Activated CD8-positive, alpha-beta T cell treated with anti-CD3 and anti-CD28 coated beads for 36 hours (primary cell): ENCODE results near the gene STRA6. TPM values are rescaled to one million over a fixed set of nuclear protein-coding genes. Genes with fewer than 3 reads are reported as not detected.
"Not testable (repeated sequence)": the region's sequence is repeated elsewhere in the genome, so short reads cannot be mapped to it uniquely, and the experiment has no call there.

Source experiments
- ATAC-seq: fragments of 200-7000 bp; cut with Tn5 transposase; one replicate; pipeline ENCODE4 v1.10.0; 2021; ENCODE audit warnings: mild to moderate bottlenecking, moderate library complexity
- CTCF ChIA-PET: fragments of 350-600 bp; sonication (Branson Sonifier 250); formaldehyde crosslinking; loops from one replicate; lab custom pipeline; 2021; ENCODE audit warnings: antibody characterized with exemption; lab: Charles Lee
- POLR2A ChIA-PET: fragments of 350-600 bp; sonication (Branson Sonifier 250); formaldehyde crosslinking; loops from one replicate; lab custom pipeline; 2021; ENCODE audit warnings: antibody characterized with exemption; lab: Charles Lee
- DNase-seq: peaks from one replicate; pipeline ENCODE4 v3.0.0-alpha.2; 2020
- H3K27ac Mint-ChIP-seq: one replicate; pipeline ENCODE4 v1.8.0; 2021; ENCODE audit warnings: mild to moderate bottlenecking, mixed read lengths
- H3K27me3 Mint-ChIP-seq: one replicate; pipeline ENCODE4 v1.8.0; 2021; ENCODE audit warnings: mixed read lengths
- H3K36me3 Mint-ChIP-seq: one replicate; pipeline ENCODE4 v1.8.0; 2021; ENCODE audit warnings: low read depth, mixed read lengths
- H3K4me1 Mint-ChIP-seq: one replicate; pipeline ENCODE4 v1.8.0; 2021; ENCODE audit warnings: low read depth, mixed read lengths
- H3K4me3 Mint-ChIP-seq: one replicate; pipeline ENCODE4 v1.8.0; 2021; ENCODE audit warnings: mild to moderate bottlenecking, moderate library complexity, mixed read lengths
- H3K9me3 Mint-ChIP-seq: one replicate; pipeline ENCODE4 v1.8.0; 2021; ENCODE audit warnings: mixed read lengths
- CTCF ChIP-seq: fragments of 200-600 bp; IDR thresholded peaks from one replicate; pipeline ENCODE4 v1.8.0; 2022; ENCODE audit warnings: antibody characterized with exemption, mild to moderate bottlenecking
- intact Hi-C: fragments of 100-400 bp; cut with micrococcal nuclease; formaldehyde crosslinking; loops from one replicate; pipeline ENCODE4 v1.10.0; 2022
- total RNA-seq, 2 experiments: library from RNA; stranded (reverse); gene quantifications; one replicate each; pipeline ENCODE4 v1.2.3, GENCODE V29; 2021

The STRA6 gene
- total RNA-seq, 2 experiments from 2014 or later, result 0.51 to 0.72 TPM

GRCh38 chr15:74165461-74165860 lies 37.1 kb downstream of the STRA6 start:
- DNase-seq (no peak), ATAC-seq (no peak)
- Mint-ChIP-seq H3K9me3 (no peaks in the 10 kb centered on the region), H3K27me3 (peaks cover 10% of the 10 kb centered on the region), H3K36me3 (no peaks in the 10 kb centered on the region), H3K4me1 (no peaks in the 10 kb centered on the region), H3K27ac (no peak overlapping the region), H3K4me3 (no peak overlapping the region)
- POLR2A ChIA-PET, result no interaction called here
- TF ChIP-seq CTCF, result no peak
- intact Hi-C loops, result no loop called here
- CTCF ChIA-PET, result interaction anchor here (0.9 to 1.1 kb wide), 2 partner anchors 21 to 157 kb away, joined by 4 read pairs; no protein-coding TSS in a partner anchor

- ATAC-seq, H3K9me3 Mint-ChIP-seq, H3K4me3 Mint-ChIP-seq, POLR2A ChIA-PET, intact Hi-C loops, DNase-seq, CTCF ChIA-PET, H3K27ac Mint-ChIP-seq, H3K36me3 Mint-ChIP-seq: not testable (repeated sequence)
- peaks cover 14% of the 10 kb centered on the region for H3K27me3 Mint-ChIP-seq
- peaks cover 27% of the 10 kb centered on the region for H3K4me1 Mint-ChIP-seq
Observed at GRCh38 chr15:74162195-74162536, 40.4 kb downstream of the STRA6 start.

DNA sequence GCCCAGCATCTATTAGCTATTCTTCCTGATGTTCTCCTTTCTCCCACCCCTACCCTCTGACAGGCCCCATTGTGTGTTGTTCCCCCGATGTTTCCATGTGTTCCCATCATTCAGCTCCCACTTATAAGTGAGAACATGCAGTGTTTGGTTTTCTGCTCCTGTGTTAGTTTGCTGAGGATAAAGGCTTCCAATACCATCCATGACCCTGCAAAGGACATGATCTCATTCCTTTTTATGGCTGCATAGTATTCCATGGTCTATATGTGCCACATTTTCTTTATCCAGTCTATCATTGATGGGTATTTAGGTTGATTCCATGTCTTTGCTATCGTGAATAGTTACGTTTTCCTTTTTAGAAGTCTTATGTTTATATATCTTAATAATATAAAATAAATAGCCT lies 42.2 kb downstream of the STRA6 start:
- intact Hi-C loops, DNase-seq, H3K27ac Mint-ChIP-seq, H3K4me3 Mint-ChIP-seq, ATAC-seq, H3K36me3 Mint-ChIP-seq, H3K9me3 Mint-ChIP-seq, CTCF ChIA-PET, POLR2A ChIA-PET: not testable (repeated sequence)
- H3K27me3 Mint-ChIP-seq, result peaks cover 14% of the 10 kb centered on the region
- H3K4me1 Mint-ChIP-seq, result peaks cover 31% of the 10 kb centered on the region

DNA sequence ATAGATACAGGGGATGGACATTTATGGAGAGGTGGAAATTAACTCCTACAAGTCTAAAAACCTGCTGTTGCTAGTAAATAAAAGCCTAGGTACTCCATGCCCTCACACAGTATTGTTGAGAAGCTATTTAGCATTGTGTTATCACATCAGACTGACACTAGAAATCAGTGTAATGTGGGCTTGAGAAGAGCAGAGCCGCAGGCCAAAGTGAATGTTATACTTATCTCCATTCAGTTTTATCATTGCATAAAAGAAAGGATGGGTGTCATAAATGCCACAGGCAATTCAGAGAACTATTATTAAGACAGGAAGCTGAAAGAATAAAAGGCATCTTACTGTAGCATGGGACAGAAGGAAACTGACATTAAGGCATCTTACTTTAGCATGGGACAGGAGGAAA lies 42.8 kb downstream of the STRA6 start:
- POLR2A ChIA-PET, result interaction anchor here (1.1 kb wide), 1 partner anchor 30 kb away, joined by 3 read pairs; no protein-coding TSS in a partner anchor
- intact Hi-C loops, result no loop called here
- no peak for ATAC-seq
- Mint-ChIP-seq H3K4me3 (no peak overlapping the region), H3K4me1 (peaks cover 31% of the 10 kb centered on the region), H3K27me3 (peaks cover 14% of the 10 kb centered on the region), H3K9me3 (no peaks in the 10 kb centered on the region), H3K27ac (no peak overlapping the region), H3K36me3 (no peaks in the 10 kb centered on the region)
- no peak for TF ChIP-seq CTCF
- CTCF ChIA-PET, result no interaction called here
- DNase-seq, result no peak

DNA sequence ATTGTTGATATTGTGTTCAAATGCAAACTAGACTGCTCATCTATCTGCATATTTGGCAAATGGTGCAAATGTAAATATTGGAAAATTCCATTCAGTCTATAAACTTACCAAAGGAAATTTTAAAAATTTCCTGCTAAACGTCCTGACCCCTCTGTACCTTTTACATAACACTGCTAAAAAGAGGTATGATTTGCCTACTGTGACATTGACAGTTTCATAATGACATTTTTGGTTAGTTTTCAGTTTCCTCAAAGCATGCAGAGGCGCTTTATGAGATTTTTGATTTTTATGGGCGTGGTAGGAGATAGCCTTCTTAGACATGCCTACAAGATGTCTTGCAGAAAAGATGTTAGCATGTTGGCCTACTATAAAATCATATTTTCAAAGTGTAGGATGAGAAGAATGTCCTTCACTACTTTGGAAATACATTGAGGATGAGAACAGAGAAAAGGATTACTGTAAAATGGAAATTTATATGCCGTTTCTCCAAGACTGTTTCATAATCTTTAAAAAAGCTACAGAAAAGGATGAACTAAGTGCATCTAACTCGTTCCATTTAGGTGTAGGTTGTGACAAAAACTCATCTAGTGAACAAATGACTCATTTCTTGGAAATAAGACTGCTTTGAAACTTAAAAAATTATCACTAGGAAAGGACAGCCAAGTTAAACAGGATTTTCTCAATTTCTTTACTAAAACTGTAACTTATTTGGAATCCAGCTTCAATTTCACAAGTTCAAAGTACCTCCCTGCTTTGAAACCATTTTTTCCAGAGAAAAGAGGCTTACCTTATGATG lies 43.5 kb downstream of the STRA6 start:
- no peaks in the 10 kb centered on the region for H3K9me3 Mint-ChIP-seq
- no peak overlapping the region for H3K27ac Mint-ChIP-seq
- POLR2A ChIA-PET, result interaction anchor here (1.1 kb wide), 1 partner anchor 29 kb away, joined by 3 read pairs; no protein-coding TSS in a partner anchor
- H3K4me3 Mint-ChIP-seq, result no peak overlapping the region
- peaks cover 31% of the 10 kb centered on the region for H3K4me1 Mint-ChIP-seq
- intact Hi-C loops, result no loop called here
- ATAC-seq (peak; percentile 49), DNase-seq (no peak)
- no peak for TF ChIP-seq CTCF
- H3K27me3 Mint-ChIP-seq, result peaks cover 12% of the 10 kb centered on the region
- no peaks in the 10 kb centered on the region for H3K36me3 Mint-ChIP-seq
- CTCF ChIA-PET, result no interaction called here
